ENCODE measurements around the gene SNRPB2.

The SNRPB2 gene

GRCh38 chr20:16729565-16730460 is at the start of gene SNRPB2:
Gene SNRPB2 (plus strand): TSS chr20:16730026. CDS start chr20:16731703, 1,677 bp downstream.
- peak; percentile 82 to 86 for DNase-seq (ENCODE audit: low read depth in 2 of 2)

- DNase-seq (ENCODE audit: low read depth in 2 of 2): no peak
Measured at GRCh38 chr20:16684416-16684815, 45.4 kb upstream of the SNRPB2 start.

- no peak for DNase-seq (ENCODE audit: low read depth in 2 of 2)
Measured at GRCh38 chr20:16689906-16690305, 39.9 kb upstream of the SNRPB2 start.

GRCh38 chr20:16691381-16691780 is 38.4 kb upstream of the SNRPB2 start:
- no peak for DNase-seq (ENCODE audit: low read depth in 2 of 2)

GRCh38 chr20:16692009-16692408 is 37.8 kb upstream of the SNRPB2 start:
- DNase-seq (ENCODE audit: low read depth in 2 of 2): no peak

- DNase-seq (ENCODE audit: low read depth in 2 of 2): no peak
Measured at GRCh38 chr20:16692442-16692841, 37.4 kb upstream of the SNRPB2 start.

GRCh38 chr20:16693278-16693677 is 36.5 kb upstream of the SNRPB2 start:
- no peak for DNase-seq (ENCODE audit: low read depth in 2 of 2)

GRCh38 chr20:16694161-16694560 is 35.7 kb upstream of the SNRPB2 start:
- no peak for DNase-seq (ENCODE audit: low read depth in 2 of 2)

GRCh38 chr20:16695628-16696027 is 34.2 kb upstream of the SNRPB2 start:
- no peak for DNase-seq (ENCODE audit: low read depth in 2 of 2)

GRCh38 chr20:16699293-16699692 is 30.5 kb upstream of the SNRPB2 start:
- no peak for DNase-seq (ENCODE audit: low read depth in 2 of 2)

- no peak for DNase-seq (ENCODE audit: low read depth in 2 of 2)
Measured at GRCh38 chr20:16701296-16701695, 28.5 kb upstream of the SNRPB2 start.

GRCh38 chr20:16703570-16703969 is 26.3 kb upstream of the SNRPB2 start:
- no peak for DNase-seq (ENCODE audit: low read depth in 2 of 2)

GRCh38 chr20:16707674-16708073 is 22.2 kb upstream of the SNRPB2 start:
- DNase-seq (ENCODE audit: low read depth in 2 of 2): no peak

GRCh38 chr20:16708602-16709001 is 21.2 kb upstream of the SNRPB2 start:
- no peak for DNase-seq (ENCODE audit: low read depth in 2 of 2)

- no peak for DNase-seq (ENCODE audit: low read depth in 2 of 2)
Measured at GRCh38 chr20:16709017-16709416, 20.8 kb upstream of the SNRPB2 start.

- DNase-seq (ENCODE audit: low read depth in 2 of 2): no peak
Measured at GRCh38 chr20:16710781-16711180, 19.0 kb upstream of the SNRPB2 start.

- no peak for DNase-seq (ENCODE audit: low read depth in 2 of 2)
Measured at GRCh38 chr20:16711661-16712258, 18.1 kb upstream of the SNRPB2 start.

- no peak for DNase-seq (ENCODE audit: low read depth in 2 of 2)
Measured at GRCh38 chr20:16712511-16712947, 17.3 kb upstream of the SNRPB2 start.

GRCh38 chr20:16713066-16713465 is 16.8 kb upstream of the SNRPB2 start:
- no peak for DNase-seq (ENCODE audit: low read depth in 2 of 2)

GRCh38 chr20:16714242-16714641 is 15.6 kb upstream of the SNRPB2 start:
- no peak for DNase-seq (ENCODE audit: low read depth in 2 of 2)

- no peak for DNase-seq (ENCODE audit: low read depth in 2 of 2)
Measured at GRCh38 chr20:16714751-16715150, 15.1 kb upstream of the SNRPB2 start.

- no peak for DNase-seq (ENCODE audit: low read depth in 2 of 2)
Measured at GRCh38 chr20:16719421-16719820, 10.4 kb upstream of the SNRPB2 start.

- DNase-seq (ENCODE audit: low read depth in 2 of 2): no peak
Measured at GRCh38 chr20:16729080-16729479, 746 bp upstream of the SNRPB2 start.

All from stimulated activated CD4-positive, alpha-beta T cell treated with anti-CD3 and anti-CD28 coated beads, Interleukin-12 subunit alpha, Interleukin-12 subunit beta, amount 100 ng/mL, for 24 hours (primary cell).